GM12801 (cell line): ENCODE data around the gene ATP2C1.

Experiments used
- CTCF ChIP-seq: IDR thresholded peaks from one replicate; pipeline ENCODE4 v1.5.1; 2011; ENCODE audit warnings: control low read depth; ENCODE audit not compliant: insufficient read length; ENCODE audit errors: extremely low read depth

Gene ATP2C1, protein sequence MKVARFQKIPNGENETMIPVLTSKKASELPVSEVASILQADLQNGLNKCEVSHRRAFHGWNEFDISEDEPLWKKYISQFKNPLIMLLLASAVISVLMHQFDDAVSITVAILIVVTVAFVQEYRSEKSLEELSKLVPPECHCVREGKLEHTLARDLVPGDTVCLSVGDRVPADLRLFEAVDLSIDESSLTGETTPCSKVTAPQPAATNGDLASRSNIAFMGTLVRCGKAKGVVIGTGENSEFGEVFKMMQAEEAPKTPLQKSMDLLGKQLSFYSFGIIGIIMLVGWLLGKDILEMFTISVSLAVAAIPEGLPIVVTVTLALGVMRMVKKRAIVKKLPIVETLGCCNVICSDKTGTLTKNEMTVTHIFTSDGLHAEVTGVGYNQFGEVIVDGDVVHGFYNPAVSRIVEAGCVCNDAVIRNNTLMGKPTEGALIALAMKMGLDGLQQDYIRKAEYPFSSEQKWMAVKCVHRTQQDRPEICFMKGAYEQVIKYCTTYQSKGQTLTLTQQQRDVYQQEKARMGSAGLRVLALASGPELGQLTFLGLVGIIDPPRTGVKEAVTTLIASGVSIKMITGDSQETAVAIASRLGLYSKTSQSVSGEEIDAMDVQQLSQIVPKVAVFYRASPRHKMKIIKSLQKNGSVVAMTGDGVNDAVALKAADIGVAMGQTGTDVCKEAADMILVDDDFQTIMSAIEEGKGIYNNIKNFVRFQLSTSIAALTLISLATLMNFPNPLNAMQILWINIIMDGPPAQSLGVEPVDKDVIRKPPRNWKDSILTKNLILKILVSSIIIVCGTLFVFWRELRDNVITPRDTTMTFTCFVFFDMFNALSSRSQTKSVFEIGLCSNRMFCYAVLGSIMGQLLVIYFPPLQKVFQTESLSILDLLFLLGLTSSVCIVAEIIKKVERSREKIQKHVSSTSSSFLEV

DNA sequence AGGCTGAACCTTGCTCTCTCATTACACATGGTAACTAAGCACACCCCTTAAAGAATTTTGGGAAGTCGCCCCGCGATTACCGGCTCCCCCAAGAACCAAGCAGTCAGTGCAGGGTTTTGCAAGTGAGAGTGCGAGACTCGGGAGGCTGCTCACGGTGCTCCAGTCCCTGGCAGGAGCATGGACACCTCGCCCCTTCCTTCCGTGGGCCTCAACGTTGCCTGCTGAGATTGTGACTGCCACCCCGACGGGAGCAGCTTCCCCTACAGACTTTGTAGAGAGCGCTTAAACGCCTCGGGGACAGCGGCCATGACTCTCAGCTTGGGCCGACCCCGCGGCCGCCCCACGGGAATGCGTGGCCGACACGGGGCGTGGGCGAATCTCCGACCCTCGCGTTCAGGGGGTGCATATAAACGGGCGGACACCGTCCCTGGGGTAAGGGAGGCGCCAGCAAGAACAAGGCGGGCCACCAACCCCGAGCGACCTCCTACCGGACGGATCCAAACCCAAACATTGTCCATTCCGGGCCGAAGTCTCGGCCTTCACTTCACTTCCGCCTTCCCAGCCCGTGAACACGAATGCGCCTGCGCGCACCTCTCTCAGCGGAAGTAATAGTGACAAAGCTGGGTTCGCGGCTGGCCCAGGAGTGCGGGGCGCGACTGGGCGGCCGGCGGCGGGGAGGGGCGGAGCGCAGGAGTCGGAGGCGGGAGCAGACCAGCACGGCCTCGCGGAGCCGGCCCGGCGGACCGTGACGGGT, at the start of gene ATP2C1:
TSS of gene ATP2C1 (plus strand) at position 709 of the 754 bp plus-strand sequence. CDS start 686 bp downstream, outside the sequence.
- TF ChIP-seq CTCF, result no peak

DNA sequence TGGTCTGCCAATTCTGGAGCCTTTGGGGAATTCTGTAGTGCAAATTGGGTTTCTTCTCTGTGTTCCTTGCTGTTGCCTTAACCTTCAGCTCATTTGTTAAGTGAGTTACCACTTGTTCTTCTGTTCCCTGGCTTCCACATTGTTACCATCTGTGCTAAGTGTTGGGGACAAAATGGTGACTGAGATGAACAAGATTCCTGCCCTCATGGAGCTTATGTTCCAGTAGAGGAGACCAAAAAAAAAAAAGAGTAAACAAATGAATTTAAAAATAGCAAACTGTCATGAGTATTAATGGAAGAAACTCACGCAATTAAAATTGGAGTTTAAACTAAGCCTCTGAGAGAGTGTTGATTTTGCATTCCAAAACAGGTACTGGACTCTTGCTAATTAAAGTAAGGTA, 49.4 kb upstream of the ATP2C1 start:
- TF ChIP-seq CTCF, result no peak

DNA sequence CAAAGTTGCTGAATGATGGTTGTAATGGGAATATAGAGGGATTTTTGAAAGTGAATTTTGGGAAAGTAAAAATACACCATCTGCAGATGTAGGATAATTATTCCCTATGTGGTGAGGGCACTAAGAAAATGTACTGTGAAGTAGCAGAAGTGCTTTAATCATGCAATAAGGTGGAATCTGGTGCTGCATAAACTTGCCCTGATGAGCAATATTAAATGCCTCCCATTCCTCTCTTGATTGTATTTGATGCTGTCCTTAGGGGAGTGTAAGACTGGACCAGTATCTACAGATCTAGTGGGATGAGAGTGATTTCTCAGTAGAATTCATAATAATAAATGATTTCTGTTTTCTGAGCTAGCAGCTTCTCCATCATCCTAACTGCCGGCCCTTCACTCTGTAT, 47.7 kb upstream of the ATP2C1 start:
- TF ChIP-seq CTCF, result no peak

GRCh38 chr3:130849091-130849552, 44.8 kb upstream of the ATP2C1 start:
- TF ChIP-seq CTCF, result no peak

DNA sequence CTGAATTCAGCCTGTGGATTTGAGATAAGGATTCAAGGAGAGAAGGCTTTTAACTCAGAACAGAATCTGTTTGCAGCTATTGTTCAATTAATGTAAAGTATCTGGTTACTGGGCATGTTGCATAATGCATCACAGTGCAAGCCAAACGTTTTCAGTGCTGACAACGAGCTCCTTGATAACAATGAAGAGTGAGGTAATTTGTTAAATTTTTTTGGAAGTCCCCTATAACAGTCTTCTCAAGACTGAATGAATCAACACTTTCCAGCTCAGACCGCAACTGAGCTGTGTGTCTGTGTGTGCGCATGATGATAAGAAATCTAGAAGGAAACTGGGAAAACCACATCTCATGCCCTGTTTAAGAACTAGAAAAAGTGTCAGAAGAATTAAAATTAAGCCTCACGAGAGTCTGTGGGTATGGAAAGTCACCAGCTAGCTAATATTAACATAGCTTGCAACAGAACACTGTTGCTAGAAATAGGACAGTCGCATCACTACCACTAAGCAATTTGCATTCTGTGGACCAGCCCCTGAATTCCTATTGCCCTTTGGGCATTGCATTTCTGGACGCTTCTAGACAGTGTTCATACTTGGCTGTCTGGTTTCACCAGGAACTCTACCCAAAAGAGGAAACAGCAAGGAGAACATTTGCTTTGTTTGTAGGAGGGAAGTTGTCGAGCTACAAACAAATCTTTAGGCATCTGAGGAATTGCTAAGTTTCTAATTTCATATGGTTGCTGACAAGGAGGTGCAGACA, 43.7 kb upstream of the ATP2C1 start:
- TF ChIP-seq CTCF, result no peak

GRCh38 chr3:130850843-130851242, 43.0 kb upstream of the ATP2C1 start:
- TF ChIP-seq CTCF, result no peak
